HepG2 (cell line): ENCODE data around the gene CD320. TPM values are rescaled to one million over a fixed set of nuclear protein-coding genes. Genes with fewer than 3 reads are reported as not detected.

Experiments
- ARHGAP35 ChIP-seq: sonication (generic); formaldehyde crosslinking; IDR thresholded peaks from 2 replicates; pipeline ENCODE4 v1.9.0; 2022; ENCODE audit warnings: mild to moderate bottlenecking, inconsistent platforms, moderate library complexity, missing genetic modification reagents, borderline replicate concordance
- FOXM1 ChIP-seq: sonication (generic); formaldehyde crosslinking; IDR thresholded peaks from 2 replicates; pipeline ENCODE4 v1.5.0; 2020; ENCODE audit warnings: missing genetic modification reagents
- MED1 ChIP-seq: sonication (generic); formaldehyde crosslinking; IDR thresholded peaks from 2 replicates; pipeline ENCODE4 v1.4.0; 2020; ENCODE audit warnings: missing genetic modification reagents
- NFE2L1 ChIP-seq: sonication (generic); formaldehyde crosslinking; IDR thresholded peaks from 2 replicates; pipeline ENCODE4 v1.4.0; 2020; ENCODE audit warnings: missing genetic modification reagents, mild to moderate bottlenecking, borderline replicate concordance
- SSRP1 ChIP-seq: IDR thresholded peaks from 2 replicates; pipeline ENCODE4 v1.6.1; 2016; ENCODE audit warnings: control low read depth
- ZBTB7B ChIP-seq: sonication (generic); formaldehyde crosslinking; IDR thresholded peaks from 2 replicates; pipeline ENCODE4 v1.4.0; 2020; ENCODE audit warnings: missing genetic modification reagents
- ZNF451 ChIP-seq: sonication (generic); formaldehyde crosslinking; IDR thresholded peaks from 2 replicates; pipeline ENCODE4 v1.5.0; 2020; ENCODE audit warnings: mild to moderate bottlenecking, missing genetic modification reagents
- polyA plus RNA-seq, 8 experiments: library from polyadenylated mRNA; depleted of rRNA in 3 of 8; stranded (reverse) in 7 of 8; unstranded in 1 of 8; fragments of >200 nt; fragmentation: Illumina TruSeq in 4 of 8; extraction: Trizol in 4 of 8; gene quantifications; 2 replicates each; pipeline versions ENCODE4 v1.2.1 to v1.2.3, GENCODE V29; 2011 to 2016; ENCODE audit warnings: low read depth in 4 of 8, missing spikeins in 1 of 8, mixed read lengths in 1 of 8; ENCODE audit not compliant: insufficient read depth in 1 of 8
- total RNA-seq, 5 experiments: library from RNA; depleted of rRNA; stranded (reverse); fragments of >200 nt; fragmentation: Illumina TruSeq; extraction: Trizol; gene quantifications; 2 replicates each; pipeline ENCODE4 v1.2.3, GENCODE V29; 2016; ENCODE audit warnings: low read depth in 1 of 5
- TF ChIP-seq, protein P1 (sequence below): sonication (generic); formaldehyde crosslinking; IDR thresholded peaks from 2 replicates; pipeline ENCODE4 v1.5.1; 2020; ENCODE audit warnings: missing genetic modification reagents, mild to moderate bottlenecking, borderline replicate concordance
- TF ChIP-seq, protein P2 (sequence below): sonication (generic); formaldehyde crosslinking; IDR thresholded peaks from 2 replicates; pipeline ENCODE4 v1.4.0; 2020; ENCODE audit warnings: missing genetic modification reagents
- TF ChIP-seq, protein P3 (sequence below): sonication (generic); formaldehyde crosslinking; conservative IDR thresholded peaks from 2 replicates; pipeline ENCODE4 v1.4.0; 2020; ENCODE audit warnings: missing genetic modification reagents
- TF ChIP-seq, protein P4 (sequence below): sonication (generic); formaldehyde crosslinking; IDR thresholded peaks from 2 replicates; pipeline ENCODE4 v1.8.0; 2022; ENCODE audit warnings: mild to moderate bottlenecking, missing genetic modification reagents
- TF ChIP-seq, protein P5 (sequence below), 2 experiments: sonication (generic) in 1 of 2; formaldehyde crosslinking in 1 of 2; IDR thresholded peaks; 2 replicates each; pipeline versions ENCODE4 v1.6.1 to v1.9.0; 2014 to 2022; ENCODE audit warnings: antibody characterized with exemption in 1 of 2, borderline replicate concordance in 1 of 2, inconsistent platforms in 1 of 2, low read depth in 1 of 2, missing genetic modification reagents in 1 of 2
- TF ChIP-seq, protein P6 (sequence below): sonication (generic); formaldehyde crosslinking; IDR thresholded peaks from 2 replicates; pipeline ENCODE4 v1.4.0; 2020; ENCODE audit warnings: missing genetic modification reagents

CD320 gene
- total and polyA plus RNA-seq, 2 of the 13 experiments (the other 11 are each of a cell fraction or from before 2014, with no cell fraction given), result 83.1 to 99.9 TPM

DNA sequence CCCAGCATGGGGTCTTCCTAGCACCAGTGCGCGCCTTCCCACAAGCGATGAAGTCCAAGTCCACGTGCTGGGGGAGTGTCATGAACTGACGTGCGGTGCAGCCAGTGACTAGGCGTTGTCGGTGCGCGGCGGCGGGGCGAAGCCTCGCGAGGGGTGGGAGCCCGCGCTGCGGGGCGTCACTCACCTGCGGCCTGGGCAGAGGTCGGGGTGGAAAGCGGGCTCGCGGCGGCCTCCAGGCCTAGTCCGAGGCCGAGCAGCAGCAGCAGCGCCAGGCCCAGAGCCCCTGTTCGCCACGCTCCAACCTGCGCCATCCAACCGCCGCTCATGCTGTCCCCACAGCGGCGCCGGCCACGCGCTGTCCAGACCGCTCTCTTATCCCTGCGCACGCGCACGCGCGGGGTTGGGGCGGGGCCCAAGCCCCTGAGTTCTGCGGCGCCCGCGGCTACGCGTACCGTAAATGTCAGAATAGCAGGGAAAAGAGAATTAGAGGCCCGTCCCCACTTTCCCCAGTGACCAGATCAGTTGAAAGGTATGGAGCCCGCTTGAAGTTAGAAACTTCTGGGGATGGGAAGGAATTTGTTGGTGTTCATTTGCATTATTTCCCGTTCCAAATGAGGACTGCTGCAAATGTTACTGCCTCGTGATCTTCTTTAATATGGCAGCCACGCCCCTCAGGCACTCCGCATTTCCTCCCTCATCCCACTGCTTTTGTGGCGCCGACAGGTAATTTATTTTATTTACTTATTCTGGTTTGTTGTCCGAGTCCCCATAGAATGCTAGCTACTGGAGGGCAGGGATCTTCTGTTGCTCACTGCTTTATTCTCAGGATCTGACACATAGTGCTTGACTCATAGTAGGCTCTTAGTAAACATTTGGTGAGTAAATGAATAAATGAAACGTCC lies at the start of gene CD320 (continued):
- TF ChIP-seq, protein P1, sequence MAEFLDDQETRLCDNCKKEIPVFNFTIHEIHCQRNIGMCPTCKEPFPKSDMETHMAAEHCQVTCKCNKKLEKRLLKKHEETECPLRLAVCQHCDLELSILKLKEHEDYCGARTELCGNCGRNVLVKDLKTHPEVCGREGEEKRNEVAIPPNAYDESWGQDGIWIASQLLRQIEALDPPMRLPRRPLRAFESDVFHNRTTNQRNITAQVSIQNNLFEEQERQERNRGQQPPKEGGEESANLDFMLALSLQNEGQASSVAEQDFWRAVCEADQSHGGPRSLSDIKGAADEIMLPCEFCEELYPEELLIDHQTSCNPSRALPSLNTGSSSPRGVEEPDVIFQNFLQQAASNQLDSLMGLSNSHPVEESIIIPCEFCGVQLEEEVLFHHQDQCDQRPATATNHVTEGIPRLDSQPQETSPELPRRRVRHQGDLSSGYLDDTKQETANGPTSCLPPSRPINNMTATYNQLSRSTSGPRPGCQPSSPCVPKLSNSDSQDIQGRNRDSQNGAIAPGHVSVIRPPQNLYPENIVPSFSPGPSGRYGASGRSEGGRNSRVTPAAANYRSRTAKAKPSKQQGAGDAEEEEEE (CRISPR knock-in tag), result no peak
- TF ChIP-seq NFE2L1 (CRISPR knock-in tag), result peak; percentile 25; the same call in 1 of the 2 replicates
- TF ChIP-seq, protein P2, sequence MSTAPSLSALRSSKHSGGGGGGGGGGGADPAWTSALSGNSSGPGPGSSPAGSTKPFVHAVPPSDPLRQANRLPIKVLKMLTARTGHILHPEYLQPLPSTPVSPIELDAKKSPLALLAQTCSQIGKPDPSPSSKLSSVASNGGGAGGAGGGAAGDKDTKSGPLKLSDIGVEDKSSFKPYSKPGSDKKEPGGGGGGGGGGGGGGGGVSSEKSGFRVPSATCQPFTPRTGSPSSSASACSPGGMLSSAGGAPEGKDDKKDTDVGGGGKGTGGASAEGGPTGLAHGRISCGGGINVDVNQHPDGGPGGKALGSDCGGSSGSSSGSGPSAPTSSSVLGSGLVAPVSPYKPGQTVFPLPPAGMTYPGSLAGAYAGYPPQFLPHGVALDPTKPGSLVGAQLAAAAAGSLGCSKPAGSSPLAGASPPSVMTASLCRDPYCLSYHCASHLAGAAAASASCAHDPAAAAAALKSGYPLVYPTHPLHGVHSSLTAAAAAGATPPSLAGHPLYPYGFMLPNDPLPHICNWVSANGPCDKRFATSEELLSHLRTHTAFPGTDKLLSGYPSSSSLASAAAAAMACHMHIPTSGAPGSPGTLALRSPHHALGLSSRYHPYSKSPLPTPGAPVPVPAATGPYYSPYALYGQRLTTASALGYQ (CRISPR knock-in tag), result peak; percentile 75
- TF ChIP-seq, protein P3, sequence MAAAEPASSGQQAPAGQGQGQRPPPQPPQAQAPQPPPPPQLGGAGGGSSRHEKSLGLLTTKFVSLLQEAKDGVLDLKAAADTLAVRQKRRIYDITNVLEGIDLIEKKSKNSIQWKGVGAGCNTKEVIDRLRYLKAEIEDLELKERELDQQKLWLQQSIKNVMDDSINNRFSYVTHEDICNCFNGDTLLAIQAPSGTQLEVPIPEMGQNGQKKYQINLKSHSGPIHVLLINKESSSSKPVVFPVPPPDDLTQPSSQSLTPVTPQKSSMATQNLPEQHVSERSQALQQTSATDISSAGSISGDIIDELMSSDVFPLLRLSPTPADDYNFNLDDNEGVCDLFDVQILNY (CRISPR knock-in tag), result peak; percentile 72; the same call in 1 of the 2 replicates
- peak; percentile 98 for TF ChIP-seq ARHGAP35 (CRISPR knock-in tag)
- no peak for TF ChIP-seq SSRP1 (CRISPR knock-in tag)
- peak; percentile 80; the same call in 1 of the 2 replicates for TF ChIP-seq FOXM1 (CRISPR knock-in tag)
- TF ChIP-seq, protein P4, sequence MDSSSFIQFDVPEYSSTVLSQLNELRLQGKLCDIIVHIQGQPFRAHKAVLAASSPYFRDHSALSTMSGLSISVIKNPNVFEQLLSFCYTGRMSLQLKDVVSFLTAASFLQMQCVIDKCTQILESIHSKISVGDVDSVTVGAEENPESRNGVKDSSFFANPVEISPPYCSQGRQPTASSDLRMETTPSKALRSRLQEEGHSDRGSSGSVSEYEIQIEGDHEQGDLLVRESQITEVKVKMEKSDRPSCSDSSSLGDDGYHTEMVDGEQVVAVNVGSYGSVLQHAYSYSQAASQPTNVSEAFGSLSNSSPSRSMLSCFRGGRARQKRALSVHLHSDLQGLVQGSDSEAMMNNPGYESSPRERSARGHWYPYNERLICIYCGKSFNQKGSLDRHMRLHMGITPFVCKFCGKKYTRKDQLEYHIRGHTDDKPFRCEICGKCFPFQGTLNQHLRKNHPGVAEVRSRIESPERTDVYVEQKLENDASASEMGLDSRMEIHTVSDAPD (CRISPR knock-in tag), result 0 out of 2 replicates have a peak, but pooled peaks have one; percentile 31
- TF ChIP-seq MED1 (CRISPR knock-in tag), result peak; percentile 85
- 0 out of 2 replicates have a peak, but pooled peaks have one; percentile 26 for TF ChIP-seq ZBTB7B (CRISPR knock-in tag)
- TF ChIP-seq, protein P5, sequence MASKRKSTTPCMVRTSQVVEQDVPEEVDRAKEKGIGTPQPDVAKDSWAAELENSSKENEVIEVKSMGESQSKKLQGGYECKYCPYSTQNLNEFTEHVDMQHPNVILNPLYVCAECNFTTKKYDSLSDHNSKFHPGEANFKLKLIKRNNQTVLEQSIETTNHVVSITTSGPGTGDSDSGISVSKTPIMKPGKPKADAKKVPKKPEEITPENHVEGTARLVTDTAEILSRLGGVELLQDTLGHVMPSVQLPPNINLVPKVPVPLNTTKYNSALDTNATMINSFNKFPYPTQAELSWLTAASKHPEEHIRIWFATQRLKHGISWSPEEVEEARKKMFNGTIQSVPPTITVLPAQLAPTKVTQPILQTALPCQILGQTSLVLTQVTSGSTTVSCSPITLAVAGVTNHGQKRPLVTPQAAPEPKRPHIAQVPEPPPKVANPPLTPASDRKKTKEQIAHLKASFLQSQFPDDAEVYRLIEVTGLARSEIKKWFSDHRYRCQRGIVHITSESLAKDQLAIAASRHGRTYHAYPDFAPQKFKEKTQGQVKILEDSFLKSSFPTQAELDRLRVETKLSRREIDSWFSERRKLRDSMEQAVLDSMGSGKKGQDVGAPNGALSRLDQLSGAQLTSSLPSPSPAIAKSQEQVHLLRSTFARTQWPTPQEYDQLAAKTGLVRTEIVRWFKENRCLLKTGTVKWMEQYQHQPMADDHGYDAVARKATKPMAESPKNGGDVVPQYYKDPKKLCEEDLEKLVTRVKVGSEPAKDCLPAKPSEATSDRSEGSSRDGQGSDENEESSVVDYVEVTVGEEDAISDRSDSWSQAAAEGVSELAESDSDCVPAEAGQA (IDR thresholded peaks at IDR 0.05; ENCODE audit: low read depth), result no peak; the same call in 1 of the 2 replicates
- TF ChIP-seq, protein P5 (CRISPR knock-in tag; IDR thresholded peaks at IDR 0.05; ENCODE audit: borderline replicate concordance), result peak; percentile 93
- no peak; the same call in 1 of the 2 replicates for TF ChIP-seq ZNF451 (CRISPR knock-in tag)
- TF ChIP-seq, protein P6, sequence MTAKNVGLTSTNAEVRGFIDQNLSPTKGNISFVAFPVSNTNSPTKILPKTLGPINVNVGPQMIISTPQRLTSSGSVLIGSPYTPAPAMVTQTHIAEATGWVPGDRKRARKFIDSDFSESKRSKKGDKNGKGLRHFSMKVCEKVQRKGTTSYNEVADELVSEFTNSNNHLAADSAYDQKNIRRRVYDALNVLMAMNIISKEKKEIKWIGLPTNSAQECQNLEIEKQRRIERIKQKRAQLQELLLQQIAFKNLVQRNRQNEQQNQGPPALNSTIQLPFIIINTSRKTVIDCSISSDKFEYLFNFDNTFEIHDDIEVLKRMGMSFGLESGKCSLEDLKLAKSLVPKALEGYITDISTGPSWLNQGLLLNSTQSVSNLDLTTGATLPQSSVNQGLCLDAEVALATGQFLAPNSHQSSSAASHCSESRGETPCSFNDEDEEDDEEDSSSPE (CRISPR knock-in tag), result peak; percentile 96
